Germinal center (tissue), 1 donor: ENCODE data around the gene RNU2-63P.
"Not testable (repeated sequence)": the region's sequence is repeated elsewhere in the genome, so short reads cannot be mapped to it uniquely, and the experiment has no call there.

Experiments
- DNase-seq: peaks from one replicate; pipeline ENCODE4 v3.0.0; 2012; ENCODE audit warnings: mixed read lengths, low spot score

The RNU2-63P gene

DNA sequence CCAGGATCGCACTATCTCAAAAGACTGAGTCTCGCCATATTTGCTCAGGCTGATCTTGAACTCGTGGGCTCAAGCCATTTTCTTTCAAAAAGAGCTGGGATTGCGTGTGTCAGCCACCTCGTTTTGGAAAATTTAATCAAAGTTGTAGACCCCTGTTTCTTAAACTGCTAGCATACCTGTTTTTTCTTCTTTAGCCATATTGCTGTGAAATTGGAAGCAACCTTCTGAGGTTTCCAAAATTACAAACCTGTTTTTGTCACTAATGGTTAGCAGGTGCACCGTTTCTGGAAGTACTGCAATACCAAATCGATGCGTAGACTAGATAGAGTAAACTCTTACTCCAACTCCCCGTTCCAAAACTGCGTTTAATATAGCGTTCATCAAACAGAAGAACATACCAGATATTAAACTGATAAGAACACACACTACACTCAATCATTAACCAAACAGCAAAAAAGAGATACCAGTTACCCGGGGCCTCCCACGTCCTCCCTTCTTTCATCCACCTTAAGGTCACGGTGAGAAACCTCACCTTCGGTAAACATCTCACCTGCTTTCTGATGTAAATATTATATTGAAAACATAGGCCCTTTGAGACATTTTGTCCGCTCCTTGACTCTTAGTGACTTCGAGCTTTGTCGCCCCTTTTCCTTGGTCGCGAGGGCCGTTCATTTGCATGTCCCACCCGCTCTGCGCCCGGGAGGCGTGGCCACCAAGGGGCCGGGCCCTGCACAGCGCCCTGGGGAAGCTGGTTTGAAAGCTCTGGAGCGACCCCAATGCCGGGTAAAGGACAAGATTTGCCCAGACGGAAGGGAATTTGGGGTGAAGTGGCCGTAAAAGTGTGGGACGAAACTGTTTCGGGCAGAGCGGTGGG is at the start of gene RNU2-63P:
Gene RNU2-63P, minus strand, starts transcription at position 462 of the 874 bp plus-strand sequence.
- peak; percentile 86 for DNase-seq

DNA sequence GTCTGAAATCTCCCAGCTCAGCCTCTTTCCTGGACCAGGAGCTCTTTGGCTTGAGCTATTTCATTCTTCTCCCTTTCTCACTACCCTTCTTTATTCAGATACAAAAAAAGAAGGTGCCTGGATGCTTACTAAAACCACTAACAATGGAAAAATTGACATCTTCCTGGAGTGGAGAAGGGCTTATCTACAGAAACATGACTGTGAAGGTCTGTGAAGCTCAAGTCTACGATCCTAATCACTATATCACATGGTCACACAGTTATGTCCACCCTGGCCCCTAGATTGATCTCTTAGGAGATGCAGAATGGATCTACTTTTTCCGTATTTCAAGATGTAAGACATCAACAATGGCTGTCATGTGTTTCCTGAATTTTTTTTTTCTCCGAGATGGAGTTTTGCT is 44.9 kb upstream of the RNU2-63P start:
- no peak for DNase-seq

GRCh38 chr2:88060907-88061275 is 44.5 kb upstream of the RNU2-63P start:
- DNase-seq: no peak

DNA sequence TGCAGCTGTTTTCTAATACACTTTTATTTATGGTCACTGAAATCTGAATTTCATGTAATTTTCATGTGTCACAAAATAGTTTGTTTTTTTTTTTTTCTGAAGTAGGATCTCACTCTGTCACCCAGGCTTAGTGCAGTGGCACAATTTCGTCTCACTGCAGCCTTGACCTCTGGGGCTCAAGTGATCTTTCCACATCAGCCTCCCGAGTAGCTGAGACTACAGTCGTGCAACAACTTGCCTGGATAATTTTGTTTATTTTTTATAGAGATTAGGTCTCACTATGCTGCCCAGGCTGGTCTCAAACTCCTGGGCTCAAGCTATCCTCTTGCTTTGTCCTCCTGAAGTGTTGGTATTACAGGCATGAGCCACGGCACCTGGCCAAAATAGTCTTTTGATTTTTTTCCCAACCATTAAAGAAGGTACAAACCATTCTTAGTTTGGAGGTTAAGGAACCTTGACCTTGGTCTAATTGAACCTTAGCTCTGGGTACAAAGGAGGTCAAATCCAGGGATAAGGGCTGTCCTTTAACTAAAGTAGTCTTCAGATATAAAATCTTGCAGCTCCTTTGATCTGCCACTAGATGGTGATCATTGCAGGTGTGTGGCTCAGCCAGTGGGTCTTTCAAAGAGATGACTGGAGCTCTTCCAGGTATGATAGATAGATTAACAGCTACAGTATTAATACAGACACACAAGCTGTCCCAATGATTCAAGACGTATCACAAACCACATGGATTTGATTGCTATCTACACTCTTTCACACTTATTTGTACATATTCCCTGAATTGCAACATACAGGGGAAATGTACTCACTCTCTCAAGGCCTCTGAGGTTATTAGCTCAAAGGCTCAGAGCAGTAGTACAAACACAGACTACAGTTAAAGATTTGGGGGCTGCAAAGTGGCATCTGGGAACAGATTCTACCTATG is 43.9 kb upstream of the RNU2-63P start:
- peak; percentile 67 for DNase-seq

- no peak for DNase-seq
Measured at GRCh38 chr2:88058191-88058590, 41.8 kb upstream of the RNU2-63P start.

- no peak for DNase-seq
Measured at GRCh38 chr2:88057437-88057844, 41.1 kb upstream of the RNU2-63P start.

GRCh38 chr2:88055371-88056128 is 39.2 kb upstream of the RNU2-63P start, which contains the start of gene KRCC1:
Gene KRCC1 (minus strand): TSS chr2:88055783. CDS start chr2:88028563, 27,220 bp downstream.
- peak; percentile 96 for DNase-seq

DNA sequence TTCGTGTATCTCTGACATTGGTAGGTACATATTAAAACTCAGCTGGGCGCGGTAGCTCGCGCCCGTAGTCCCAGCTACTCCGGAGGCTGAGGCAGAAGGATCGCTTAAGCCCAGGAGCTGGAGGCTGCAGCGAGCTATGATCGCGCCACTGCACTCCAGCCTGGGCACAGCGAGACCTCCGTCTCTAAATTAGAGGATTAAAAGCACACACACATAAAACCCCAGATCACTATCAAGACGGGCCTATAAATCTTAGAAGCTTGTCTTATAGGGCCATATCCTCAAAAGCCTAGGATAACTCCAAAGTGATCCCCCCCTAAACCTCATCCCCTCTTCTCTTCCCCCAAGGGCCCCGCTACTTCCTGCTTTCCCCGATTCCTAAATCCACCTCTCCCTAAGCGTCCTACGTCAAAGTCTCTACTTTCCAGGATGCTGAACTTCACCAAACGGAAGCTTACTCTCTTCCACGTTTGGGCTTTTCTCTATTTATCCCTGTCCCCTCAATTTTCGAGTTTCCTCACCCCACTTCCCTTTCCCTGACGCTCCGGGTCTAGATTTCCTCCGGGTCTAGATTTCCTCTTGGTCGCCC is 38.5 kb upstream of the RNU2-63P start:
- no peak for DNase-seq

GRCh38 chr2:88053934-88054781 is 37.8 kb upstream of the RNU2-63P start:
- DNase-seq: no peak

GRCh38 chr2:88053296-88053695 is 36.9 kb upstream of the RNU2-63P start:
- no peak for DNase-seq

- no peak for DNase-seq
Measured at GRCh38 chr2:88051792-88052191, 35.4 kb upstream of the RNU2-63P start.

GRCh38 chr2:88049622-88050021 is 33.3 kb upstream of the RNU2-63P start:
- DNase-seq: no peak

DNA sequence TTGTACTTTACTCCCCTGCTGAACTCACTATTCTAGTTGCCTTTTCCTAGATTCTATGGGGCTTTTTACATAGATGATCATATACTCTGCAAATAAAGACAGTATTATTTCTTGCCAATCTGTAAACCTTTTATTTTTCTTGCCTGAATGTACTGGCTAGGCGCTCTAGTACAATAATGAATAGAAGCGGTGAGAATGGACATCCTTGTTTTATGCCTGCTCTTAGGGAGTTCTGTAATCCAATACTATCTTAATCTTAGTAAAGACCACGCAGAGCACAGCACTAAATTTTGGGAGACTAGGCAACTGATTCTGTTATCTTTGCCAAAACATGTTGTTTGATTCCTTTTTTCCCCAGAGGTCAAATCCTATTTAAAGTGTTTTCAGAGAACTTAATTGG is 32.2 kb upstream of the RNU2-63P start:
- no peak for DNase-seq

DNA sequence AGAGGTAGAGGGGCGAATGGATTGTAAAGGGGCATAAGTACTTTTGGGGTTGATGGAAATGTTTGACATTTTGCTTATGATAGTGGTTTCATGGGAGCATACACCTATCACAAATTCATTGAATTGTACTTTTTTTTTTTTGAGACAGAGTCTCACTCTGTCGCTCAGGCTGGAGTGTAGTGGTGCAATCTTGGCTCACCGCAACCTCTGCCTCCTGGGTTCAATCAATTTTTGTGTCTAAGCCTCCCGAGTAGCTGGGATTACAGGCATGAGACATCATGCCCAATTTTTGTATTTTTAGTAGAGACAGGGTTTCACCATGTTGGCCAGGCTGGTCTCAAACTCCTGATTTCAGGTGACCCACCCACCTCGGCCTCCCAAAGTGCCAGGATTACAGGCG is 29.2 kb upstream of the RNU2-63P start:
- DNase-seq: not testable (repeated sequence)

DNA sequence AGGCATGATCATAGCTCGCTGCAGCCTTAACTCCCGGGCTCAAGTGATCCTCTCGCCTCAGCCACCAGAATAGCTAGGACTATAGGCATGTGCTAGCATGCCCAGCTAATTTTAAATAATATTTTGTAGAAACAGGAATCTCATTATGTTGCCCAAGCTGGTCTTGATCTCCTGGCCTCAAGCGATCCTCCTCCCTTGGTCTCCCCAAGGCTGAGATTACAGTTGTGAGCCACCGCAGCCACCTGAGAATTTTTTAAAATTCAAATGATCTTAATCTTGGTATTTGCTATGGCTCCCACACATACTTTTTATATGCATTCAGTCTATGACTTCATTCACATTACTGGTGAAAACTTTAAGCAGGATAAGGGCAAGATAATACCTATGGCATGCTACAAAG is 26.1 kb upstream of the RNU2-63P start:
- DNase-seq: no peak

DNA sequence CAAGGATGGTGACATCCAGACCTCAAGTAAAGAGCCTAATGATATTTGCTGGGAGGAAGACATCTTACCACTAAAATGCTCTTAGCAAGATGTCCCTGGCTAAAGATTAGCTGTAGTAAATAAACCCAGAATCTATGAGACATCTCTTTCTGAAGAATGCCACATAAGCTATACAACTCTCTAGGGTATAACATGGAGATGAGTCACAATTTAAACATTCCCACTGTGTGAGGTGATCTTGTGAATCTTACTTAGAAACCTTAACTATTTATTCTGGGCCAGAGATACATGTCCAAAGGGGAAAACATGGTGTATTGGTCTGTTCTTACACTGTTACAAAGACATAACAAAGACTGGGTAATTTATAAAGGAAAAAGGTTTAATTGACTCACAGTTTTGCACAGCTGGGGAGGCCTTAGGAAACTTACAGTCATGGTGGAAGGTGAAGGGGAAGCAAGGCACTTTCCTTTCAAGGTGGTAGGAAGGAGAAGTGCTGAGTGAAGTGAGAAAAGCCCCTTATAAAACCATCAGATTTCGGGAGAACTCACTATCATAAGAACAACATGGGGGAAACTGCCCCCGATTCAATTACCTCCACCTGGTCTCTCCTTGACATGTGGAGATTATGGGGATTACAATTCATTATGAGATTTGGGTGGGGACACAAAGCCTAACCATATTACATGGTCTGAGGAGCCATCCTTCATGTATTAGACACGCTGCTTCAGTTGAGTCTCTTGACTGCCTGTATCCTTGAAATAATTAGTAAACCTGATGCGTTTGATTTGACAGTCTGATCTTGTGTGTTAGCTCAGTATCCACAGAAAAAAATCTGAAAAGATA is 22.1 kb upstream of the RNU2-63P start:
- no peak for DNase-seq

- no peak for DNase-seq
Measured at GRCh38 chr2:88036606-88037005, 20.3 kb upstream of the RNU2-63P start.

DNA sequence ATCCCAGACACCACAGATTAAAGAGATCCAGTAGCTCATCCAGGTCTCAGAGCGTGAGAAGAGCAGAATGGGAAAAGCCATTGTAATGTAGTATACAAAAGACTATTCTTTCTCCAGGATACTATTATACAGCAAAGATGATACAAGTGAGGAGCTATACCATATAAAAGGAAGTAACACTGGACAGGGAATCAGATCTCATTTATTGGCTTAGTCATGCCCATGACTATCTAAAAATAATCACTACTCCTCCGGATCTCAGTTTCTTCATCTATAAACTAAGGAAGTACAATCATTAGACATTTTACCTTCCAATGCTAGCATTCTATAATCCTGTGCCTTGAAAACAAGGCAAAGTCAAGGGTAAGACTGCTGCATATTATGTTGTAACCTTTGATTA is 19.8 kb upstream of the RNU2-63P start:
- no peak for DNase-seq

GRCh38 chr2:88032070-88032702 is 15.8 kb upstream of the RNU2-63P start:
- no peak for DNase-seq
